Esophagus muscularis mucosa (tissue), 4 donors: ENCODE results near the gene LRRC25. TPM values are rescaled to one million over a fixed set of nuclear protein-coding genes. Genes with fewer than 3 reads are reported as not detected.

Source experiments
- DNase-seq: peaks from one replicate; pipeline ENCODE4 v3.0.0-alpha.2; 2017; ENCODE audit errors: extremely low spot score
- H3K27ac ChIP-seq, 4 donors: fragments of 200-600 bp; sonication (generic); replicated peaks in 1 of 4; 1 replicate in 3 of 4; 2 replicates in 1 of 4; pipeline ENCODE4 v1.5.1; 2016 to 2019; ENCODE audit warnings: mild to moderate bottlenecking in 1 of 4
- H3K27me3 ChIP-seq, 4 donors: fragments of 200-600 bp; sonication (generic); one replicate each; pipeline versions ENCODE4 v1.5.1 to v1.6.0; 2016 to 2019
- H3K36me3 ChIP-seq, 4 donors: fragments of 200-600 bp; sonication (generic); one replicate each; pipeline ENCODE4 v1.5.1; 2016 to 2019
- H3K4me1 ChIP-seq, 4 donors: fragments of 200-600 bp; sonication (generic); one replicate each; pipeline ENCODE4 v1.5.1; 2016 to 2019
- H3K4me3 ChIP-seq, 4 donors: fragments of 200-600 bp; sonication (generic); 1 replicate in 2 of 4; 2 replicates in 2 of 4; pipeline ENCODE4 v1.5.1; 2016 to 2019; ENCODE audit warnings: mild to moderate bottlenecking in 4 of 4, moderate library complexity in 1 of 4
- H3K9me3 ChIP-seq, 4 donors: fragments of 200-600 bp; sonication (generic); 1 replicate in 3 of 4; 2 replicates in 1 of 4; pipeline ENCODE4 v1.5.1; 2016 to 2019
- CTCF ChIP-seq, 3 experiments: fragments of 200-600 bp in 2 of 3; fragments of 450-650 bp in 1 of 3; sonication (generic) in 2 of 3; IDR thresholded peaks; one replicate each; pipeline ENCODE4 v1.5.1; 2017 to 2019; ENCODE audit warnings: antibody characterized with exemption in 3 of 3, mild to moderate bottlenecking in 2 of 3, moderate library complexity in 1 of 3
- EP300 ChIP-seq: sonication (generic); formaldehyde crosslinking; IDR thresholded peaks from one replicate; pipeline ENCODE4 v1.6.1; 2017; ENCODE audit warnings: antibody characterized with exemption
- POLR2A ChIP-seq: fragments of 450-650 bp; IDR thresholded peaks from one replicate; pipeline ENCODE4 v1.6.1; 2017; ENCODE audit warnings: antibody characterized with exemption, moderate library complexity, mild to moderate bottlenecking, low read depth
- POLR2AphosphoS5 ChIP-seq, 2 donors: sonication (generic); formaldehyde crosslinking; IDR thresholded peaks; one replicate each; pipeline ENCODE4 v1.6.1; 2017; ENCODE audit warnings: antibody characterized with exemption in 2 of 2
- WGBS: methylation state at CpG from one replicate; pipeline ENCODE4 v1.1.5; 2018; 5-methylcytosine and 5-hydroxymethylcytosine counted together
- intact Hi-C: fragments of 100-400 bp; cut with DNase I; formaldehyde crosslinking; loops from one replicate; pipeline ENCODE4 v1.15.1; 2023
- total RNA-seq, 4 donors: library from RNA; depleted of rRNA; stranded (reverse); fragments of >200 nt; gene quantifications; one replicate each; pipeline versions ENCODE4 v1.1.0 to v1.2.1, GENCODE V29; 2016

Gene LRRC25
- total RNA-seq, 4 donors from 2014 or later, result 5.8 to 20.4 (median 7.0) TPM

GRCh38 chr19:18439025-18439909 lies 41.8 kb upstream of the LRRC25 start:
- no peak for TF ChIP-seq EP300
- TF ChIP-seq POLR2A, result no peak
- TF ChIP-seq CTCF (IDR thresholded peaks at IDR 0.05), result no peak
- no peak for TF ChIP-seq POLR2AphosphoS5 (IDR thresholded peaks at IDR 0.05)
- H3K27ac ChIP-seq, result peak overlapping the region; percentile 68 to 86 (median 75)
- no peaks in the 10 kb centered on the region for H3K9me3 ChIP-seq
- H3K4me1 ChIP-seq, result peaks cover 21 to 58% (median 46%) of the 10 kb centered on the region in 4 donors
- H3K4me3 ChIP-seq, result no peak overlapping the region
- no peaks in the 10 kb centered on the region for H3K27me3 ChIP-seq
- intact Hi-C loops, result no loop called here
- peaks cover 9 to 30% (median 27%) of the 10 kb centered on the region in 4 donors for H3K36me3 ChIP-seq
- no peak for DNase-seq
- 71% methylated on average over 12 of the region's 13 CpGs for whole genome bisulfite sequencing

- peaks cover under 1 to 22% (median 19%) of the 10 kb centered on the region in 4 donors for H3K36me3 ChIP-seq
- peak overlapping the region; percentile 54 to 78 (median 58) for H3K4me3 ChIP-seq
- H3K27me3 ChIP-seq, result no peaks in the 10 kb centered on the region
- intact Hi-C loops, result no loop called here
- TF ChIP-seq EP300 (no peak), CTCF (IDR thresholded peaks at IDR 0.05) (no peak), POLR2A (no peak), POLR2AphosphoS5 (IDR thresholded peaks at IDR 0.05) (peak in 1 of 2 donors; percentile 3)
- H3K4me1 ChIP-seq, result peaks cover 25 to 61% (median 52%) of the 10 kb centered on the region in 4 donors
- DNase-seq, result no peak
- no peaks in the 10 kb centered on the region for H3K9me3 ChIP-seq
- peak overlapping the region; percentile 68 to 86 (median 75) for H3K27ac ChIP-seq
- 54% methylated on average over 10 of the region's 24 CpGs for WGBS
Measured at GRCh38 chr19:18438331-18439024, 41.1 kb upstream of the LRRC25 start.

- TF ChIP-seq EP300 (no peak), CTCF (IDR thresholded peaks at IDR 0.05) (no peak), POLR2AphosphoS5 (IDR thresholded peaks at IDR 0.05) (peak; percentile 10 to 41)
- intact Hi-C loops, result no loop called here
- WGBS, result 5% methylated on average over 4 of the region's 99 CpGs
- Histone ChIP-seq H3K36me3 (peaks cover 0 to 16% (median 13%) of the 10 kb centered on the region in 4 donors), H3K27me3 (no peaks in the 10 kb centered on the region), H3K27ac (peak within 1 kb of the TSS; percentile 68 to 86 (median 75)), H3K4me1 (peaks cover 31 to 61% (median 56%) of the 10 kb centered on the region in 4 donors), H3K4me3 (peak within 1 kb of the TSS; percentile 54 to 78 (median 58)), H3K9me3 (no peaks in the 10 kb centered on the region)
- DNase-seq, result no peak
Measured at GRCh38 chr19:18437491-18438330, 40.3 kb upstream of the LRRC25 start, which contains the start of gene ISYNA1. Gene ISYNA1 (minus strand): TSS chr19:18438133. CDS start chr19:18437979, 154 bp downstream.

GRCh38 chr19:18436671-18437490 lies 39.5 kb upstream of the LRRC25 start:
- peak overlapping the region; percentile 68 to 86 (median 75) for H3K27ac ChIP-seq
- H3K36me3 ChIP-seq, result peaks cover 0 to 20% (median 13%) of the 10 kb centered on the region in 4 donors
- 30% methylated on average over 35 of the region's 67 CpGs for WGBS
- peaks cover 32 to 70% (median 59%) of the 10 kb centered on the region in 4 donors for H3K4me1 ChIP-seq
- H3K4me3 ChIP-seq, result peak overlapping the region; percentile 54 to 78 (median 58)
- intact Hi-C loops, result no loop called here
- no peak for DNase-seq
- H3K27me3 ChIP-seq, result no peaks in the 10 kb centered on the region
- no peaks in the 10 kb centered on the region for H3K9me3 ChIP-seq
- no peak for TF ChIP-seq EP300
- TF ChIP-seq CTCF (IDR thresholded peaks at IDR 0.05), result no peak
- TF ChIP-seq POLR2A, result no peak
- TF ChIP-seq POLR2AphosphoS5 (IDR thresholded peaks at IDR 0.05), result no peak
